ENCODE results near the gene ABHD12B.
"Not testable (repeated sequence)": the region's sequence is repeated elsewhere in the genome, so short reads cannot be mapped to it uniquely, and the experiment has no call there.

The ABHD12B gene

GRCh38 chr14:50901361-50901760, 29.5 kb downstream of the ABHD12B start:
- no peak overlapping the region for H3K9ac ChIP-seq (ENCODE audit: low read length)

DNA sequence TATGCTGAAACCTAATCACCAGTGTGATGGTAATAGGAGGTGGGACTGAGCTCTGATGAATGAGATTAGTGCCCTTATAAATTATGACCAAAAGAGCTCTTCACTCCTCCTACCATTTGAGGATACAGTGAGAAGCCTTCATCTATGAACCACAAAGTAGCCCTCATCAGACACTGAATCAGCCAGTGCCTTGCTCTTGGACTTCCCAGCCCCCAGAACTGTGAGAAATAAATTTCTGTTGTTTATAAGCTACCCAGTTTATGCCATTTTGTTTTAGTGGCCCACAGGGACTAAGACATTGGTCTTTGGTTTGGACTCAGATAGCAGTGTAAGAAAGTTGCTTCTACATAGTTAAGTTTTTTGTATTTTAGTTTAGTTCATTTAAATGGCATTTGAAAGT, 32.9 kb downstream of the ABHD12B start:
- Histone ChIP-seq H3K27ac (ENCODE audit: low read length) (no peak overlapping the region), H3K27me3 (ENCODE audit: control insufficient read depth, insufficient read depth, low read length) (no peaks in the 10 kb centered on the region), H3K9me3 (ENCODE audit: control insufficient read depth, low read depth, low read length) (no peaks in the 10 kb centered on the region), H3K4me3 (ENCODE audit: low read length) (no peak overlapping the region), H3K36me3 (ENCODE audit: control insufficient read depth, low read depth, low read length) (peaks cover 33% of the 10 kb centered on the region), H3K4me1 (ENCODE audit: control insufficient read depth, low read depth, low read length) (peaks cover 11% of the 10 kb centered on the region), H3K9ac (ENCODE audit: low read length) (no peak overlapping the region)

More at GRCh38 chr14:50901361-50901760, 29.5 kb downstream of the ABHD12B start:
- Histone ChIP-seq H3K36me3 (ENCODE audit: control insufficient read depth, low read depth, low read length) (peaks cover 18% of the 10 kb centered on the region), H3K4me1 (ENCODE audit: control insufficient read depth, low read depth, low read length) (peaks cover 23% of the 10 kb centered on the region), H3K9me3 (ENCODE audit: control insufficient read depth, low read depth, low read length) (no peaks in the 10 kb centered on the region), H3K27ac (ENCODE audit: low read length) (no peak overlapping the region), H3K4me3 (ENCODE audit: low read length) (no peak overlapping the region), H3K27me3 (ENCODE audit: control insufficient read depth, insufficient read depth, low read length) (no peaks in the 10 kb centered on the region)

DNA sequence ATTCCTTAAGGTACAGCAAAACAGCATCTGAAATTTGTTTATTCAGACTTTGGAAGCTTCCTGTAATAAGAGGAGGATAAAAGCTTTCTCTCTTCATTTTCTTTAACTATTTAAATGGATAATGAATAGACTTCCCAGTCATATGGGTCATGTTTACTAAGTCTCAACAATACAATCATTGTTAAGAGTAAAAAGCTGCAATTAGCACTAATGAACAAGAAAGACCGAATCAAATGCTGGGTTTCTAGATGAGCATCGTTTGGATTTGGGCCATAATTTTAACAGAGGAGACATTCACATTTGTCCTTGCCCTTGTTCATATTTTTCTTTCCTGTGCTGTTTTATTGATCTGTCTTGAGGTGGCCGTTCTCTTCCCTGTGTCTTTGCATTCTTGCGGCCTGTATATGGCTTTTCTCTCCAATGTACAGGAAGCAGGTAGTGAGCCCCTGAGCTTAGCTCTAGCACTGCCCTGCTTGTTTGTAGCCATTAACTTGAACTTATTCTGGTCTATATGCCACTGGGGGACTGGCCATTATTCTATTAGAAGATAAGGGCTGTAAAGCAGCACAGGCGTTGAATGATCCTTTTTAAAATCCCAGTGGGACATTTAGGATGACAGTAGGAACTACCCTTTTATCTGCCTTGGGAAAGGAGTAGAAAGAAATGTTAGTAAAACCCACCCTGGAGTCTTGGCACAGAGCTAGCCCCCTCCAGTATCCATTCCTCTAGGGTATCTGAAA, 34.6 kb downstream of the ABHD12B start:
- peaks cover 14% of the 10 kb centered on the region for H3K4me1 ChIP-seq (ENCODE audit: control insufficient read depth, low read depth, low read length)
- H3K9me3 ChIP-seq (ENCODE audit: control insufficient read depth, low read depth, low read length): no peaks in the 10 kb centered on the region
- no peak overlapping the region for H3K27ac ChIP-seq (ENCODE audit: low read length)
- no peaks in the 10 kb centered on the region for H3K27me3 ChIP-seq (ENCODE audit: control insufficient read depth, insufficient read depth, low read length)
- no peak overlapping the region for H3K4me3 ChIP-seq (ENCODE audit: low read length)
- peaks cover 33% of the 10 kb centered on the region for H3K36me3 ChIP-seq (ENCODE audit: control insufficient read depth, low read depth, low read length)
- H3K9ac ChIP-seq (ENCODE audit: low read length): no peak overlapping the region

DNA sequence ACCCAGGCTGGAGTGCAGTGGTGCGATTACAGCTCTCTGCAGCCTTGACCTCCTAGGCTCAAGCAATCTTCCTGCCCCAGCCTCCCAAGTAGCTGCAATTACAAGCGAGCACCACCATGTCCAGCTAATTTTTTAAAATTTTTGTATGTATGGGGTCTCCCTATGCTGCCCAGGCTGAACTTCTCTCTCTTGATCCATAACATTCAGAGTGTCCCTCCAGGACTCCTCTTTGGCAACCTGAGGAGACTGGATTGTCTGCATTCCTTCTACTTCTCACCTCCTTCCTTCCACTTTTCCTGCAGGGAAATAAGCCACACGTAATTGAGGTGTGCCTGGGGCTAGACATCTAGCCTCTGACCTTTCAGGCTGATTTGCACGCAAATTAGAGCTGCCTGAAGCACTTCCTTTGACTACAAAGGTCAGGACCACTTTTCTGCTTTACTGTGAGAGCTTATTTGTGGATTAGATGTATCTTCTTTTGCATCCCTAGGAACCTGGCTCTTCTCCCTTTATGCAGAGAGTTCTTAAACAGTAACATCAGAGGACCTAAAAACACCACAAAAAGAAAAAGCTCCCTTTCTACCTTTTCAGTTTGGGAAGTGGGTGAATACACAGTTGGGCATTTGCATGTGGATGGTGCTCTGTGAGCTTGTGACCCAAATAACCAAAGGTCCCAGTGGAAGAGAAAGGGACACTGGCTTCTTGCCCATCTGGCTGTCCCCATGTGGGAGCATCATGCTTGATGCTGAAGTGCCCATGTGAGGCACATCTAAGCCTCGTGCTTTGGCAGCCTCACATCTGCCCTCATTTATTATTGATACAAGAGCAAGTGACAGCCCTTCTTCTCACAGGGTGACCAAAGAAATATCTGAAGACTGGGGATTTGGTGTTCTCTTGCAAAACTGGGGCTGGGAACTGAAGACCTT, 38.9 kb downstream of the ABHD12B start:
- Histone ChIP-seq H3K27ac (ENCODE audit: low read length) (no peak overlapping the region), H3K4me3 (ENCODE audit: low read length) (no peak overlapping the region), H3K4me1 (ENCODE audit: control insufficient read depth, low read depth, low read length) (peaks cover 14% of the 10 kb centered on the region), H3K36me3 (ENCODE audit: control insufficient read depth, low read depth, low read length) (peaks cover 29% of the 10 kb centered on the region), H3K9me3 (ENCODE audit: control insufficient read depth, low read depth, low read length) (no peaks in the 10 kb centered on the region), H3K27me3 (ENCODE audit: control insufficient read depth, insufficient read depth, low read length) (no peaks in the 10 kb centered on the region), H3K9ac (ENCODE audit: low read length) (no peak overlapping the region)

- Histone ChIP-seq H3K27me3 (ENCODE audit: control insufficient read depth, insufficient read depth, low read length) (no peaks in the 10 kb centered on the region), H3K9ac (ENCODE audit: low read length) (no peak overlapping the region), H3K4me3 (ENCODE audit: low read length) (no peak overlapping the region), H3K36me3 (ENCODE audit: control insufficient read depth, low read depth, low read length) (peaks cover 12% of the 10 kb centered on the region), H3K9me3 (ENCODE audit: control insufficient read depth, low read depth, low read length) (no peaks in the 10 kb centered on the region), H3K4me1 (ENCODE audit: control insufficient read depth, low read depth, low read length) (peaks cover 8% of the 10 kb centered on the region), H3K27ac (ENCODE audit: low read length) (no peak overlapping the region)
These were observed 45.6 kb downstream of the ABHD12B start for GRCh38 chr14:50917449-50917848.

DNA sequence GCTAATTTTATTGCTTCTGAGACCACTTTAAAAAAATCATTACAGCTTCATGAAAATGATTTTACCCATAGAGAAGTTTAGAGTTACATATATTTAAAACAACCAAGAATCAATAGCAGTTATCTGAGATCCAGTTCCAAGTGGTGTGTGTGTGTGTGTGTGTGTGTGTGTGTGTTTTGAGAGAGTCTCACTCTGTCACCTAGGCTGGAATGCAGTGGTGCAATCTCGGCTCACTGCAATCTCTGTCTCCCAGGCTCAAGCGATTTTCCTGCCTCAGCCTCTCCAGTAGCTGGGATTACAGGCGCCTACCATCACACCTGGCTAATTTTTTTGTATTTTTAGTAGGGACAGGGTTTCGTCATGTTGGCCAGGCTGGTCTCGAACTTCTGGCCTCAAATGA, 47.7 kb downstream of the ABHD12B start:
- H3K36me3 ChIP-seq (ENCODE audit: control insufficient read depth, low read depth, low read length); H3K27ac ChIP-seq (ENCODE audit: low read length); H3K4me3 ChIP-seq (ENCODE audit: low read length); H3K9ac ChIP-seq (ENCODE audit: low read length); H3K4me1 ChIP-seq (ENCODE audit: control insufficient read depth, low read depth, low read length); H3K9me3 ChIP-seq (ENCODE audit: control insufficient read depth, low read depth, low read length); H3K27me3 ChIP-seq (ENCODE audit: control insufficient read depth, insufficient read depth, low read length): not testable (repeated sequence)

DNA sequence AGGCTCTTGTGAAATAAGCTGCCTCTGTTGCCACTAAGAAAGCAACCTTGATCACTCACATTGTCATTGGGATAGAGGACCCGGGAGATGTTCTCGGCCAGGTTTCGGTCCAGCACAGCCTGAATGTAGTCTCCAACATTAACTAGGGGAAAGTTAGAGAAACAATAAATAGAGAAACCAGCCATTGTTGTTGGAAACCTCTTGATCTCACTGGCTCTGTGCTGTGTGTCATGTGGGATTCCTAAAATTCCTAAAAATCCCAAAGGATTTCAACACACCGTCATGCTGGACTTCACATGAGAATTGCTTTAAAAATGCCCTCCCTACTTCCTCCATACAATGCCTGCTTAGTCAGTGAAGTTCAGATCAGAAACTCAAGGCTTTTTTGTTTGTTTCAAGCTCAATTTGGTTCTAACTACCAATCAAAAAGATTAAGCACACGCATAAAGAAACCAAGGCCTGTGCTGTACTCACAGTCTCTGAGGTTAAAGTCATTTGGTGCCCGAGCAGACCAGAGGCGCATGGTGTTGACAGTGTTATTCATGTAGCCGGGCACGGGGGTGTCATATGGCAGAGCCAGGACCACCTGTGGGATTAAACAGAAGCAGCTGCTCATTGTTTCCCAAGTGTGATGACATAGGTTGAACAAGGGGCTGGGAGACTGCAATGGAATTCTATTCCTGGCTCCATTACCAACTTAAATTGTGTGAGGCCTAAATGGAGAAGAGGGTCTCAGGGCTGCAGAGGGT, 48.8 kb downstream of the ABHD12B start:
- Histone ChIP-seq H3K4me3 (ENCODE audit: low read length) (no peak overlapping the region), H3K27ac (ENCODE audit: low read length) (no peak overlapping the region), H3K9me3 (ENCODE audit: control insufficient read depth, low read depth, low read length) (no peaks in the 10 kb centered on the region), H3K27me3 (ENCODE audit: control insufficient read depth, insufficient read depth, low read length) (no peaks in the 10 kb centered on the region), H3K36me3 (ENCODE audit: control insufficient read depth, low read depth, low read length) (peaks cover under 1% of the 10 kb centered on the region), H3K9ac (ENCODE audit: low read length) (no peak overlapping the region), H3K4me1 (ENCODE audit: control insufficient read depth, low read depth, low read length) (peaks cover 8% of the 10 kb centered on the region)

DNA sequence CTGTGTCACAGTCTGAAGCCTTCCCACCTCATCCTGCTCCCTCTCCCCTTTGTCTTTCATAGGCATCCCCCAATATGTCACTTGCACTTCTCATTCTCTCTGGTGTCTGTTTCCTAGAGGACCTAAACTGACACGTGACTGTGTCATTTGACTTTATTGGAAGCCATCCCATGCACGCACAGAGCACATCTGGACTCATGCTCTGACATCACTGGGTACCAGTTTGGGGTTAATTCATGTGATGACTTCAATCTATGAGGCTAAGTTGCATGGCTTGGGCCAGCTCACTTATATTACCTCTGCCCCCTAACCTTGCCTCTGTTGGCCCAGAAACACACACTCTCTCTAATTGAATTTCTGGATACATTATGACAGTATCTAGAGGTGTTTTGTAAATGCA, 51.0 kb downstream of the ABHD12B start:
- Histone ChIP-seq H3K9me3 (ENCODE audit: control insufficient read depth, low read depth, low read length) (no peaks in the 10 kb centered on the region), H3K36me3 (ENCODE audit: control insufficient read depth, low read depth, low read length) (no peaks in the 10 kb centered on the region)

GRCh38 chr14:50924236-50924635, 52.4 kb downstream of the ABHD12B start:
- Histone ChIP-seq H3K36me3 (ENCODE audit: control insufficient read depth, low read depth, low read length) (peaks cover 6% of the 10 kb centered on the region), H3K4me3 (ENCODE audit: low read length) (no peak overlapping the region), H3K27me3 (ENCODE audit: control insufficient read depth, insufficient read depth, low read length) (no peaks in the 10 kb centered on the region), H3K4me1 (ENCODE audit: control insufficient read depth, low read depth, low read length) (peaks cover 8% of the 10 kb centered on the region), H3K27ac (ENCODE audit: low read length) (no peak overlapping the region), H3K9me3 (ENCODE audit: control insufficient read depth, low read depth, low read length) (no peaks in the 10 kb centered on the region), H3K9ac (ENCODE audit: low read length) (no peak overlapping the region)

More for the DNA sequence above, 51.0 kb downstream of the ABHD12B start:
- Histone ChIP-seq H3K27me3 (ENCODE audit: control insufficient read depth, insufficient read depth, low read length) (no peaks in the 10 kb centered on the region), H3K4me3 (ENCODE audit: low read length) (no peak overlapping the region), H3K9ac (ENCODE audit: low read length) (no peak overlapping the region), H3K27ac (ENCODE audit: low read length) (no peak overlapping the region), H3K4me1 (ENCODE audit: control insufficient read depth, low read depth, low read length) (peaks cover 8% of the 10 kb centered on the region)

DNA sequence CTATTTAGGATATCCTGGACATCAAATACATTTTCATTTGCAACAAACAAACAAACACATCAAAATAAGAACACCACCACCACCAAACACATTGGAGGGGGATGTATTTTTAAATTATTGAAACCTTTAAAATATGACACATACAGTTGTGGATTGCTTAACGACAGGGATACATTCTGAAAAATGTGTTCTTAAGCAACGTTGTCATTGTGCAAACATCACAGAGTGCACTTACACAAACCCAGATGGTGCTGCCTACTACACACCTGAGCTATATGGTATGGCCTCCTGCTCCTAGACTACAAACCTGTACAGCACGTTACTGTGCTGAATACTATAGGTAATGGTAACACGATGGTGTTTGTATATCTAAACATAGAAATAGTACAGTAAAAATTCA, 53.0 kb downstream of the ABHD12B start:
- no peak overlapping the region for H3K27ac ChIP-seq (ENCODE audit: low read length)
- H3K4me1 ChIP-seq (ENCODE audit: control insufficient read depth, low read depth, low read length): peaks cover 8% of the 10 kb centered on the region
- H3K9ac ChIP-seq (ENCODE audit: low read length): no peak overlapping the region
- H3K27me3 ChIP-seq (ENCODE audit: control insufficient read depth, insufficient read depth, low read length): no peaks in the 10 kb centered on the region
- no peak overlapping the region for H3K4me3 ChIP-seq (ENCODE audit: low read length)
- H3K36me3 ChIP-seq (ENCODE audit: control insufficient read depth, low read depth, low read length): peaks cover 6% of the 10 kb centered on the region
- H3K9me3 ChIP-seq (ENCODE audit: control insufficient read depth, low read depth, low read length): no peaks in the 10 kb centered on the region

DNA sequence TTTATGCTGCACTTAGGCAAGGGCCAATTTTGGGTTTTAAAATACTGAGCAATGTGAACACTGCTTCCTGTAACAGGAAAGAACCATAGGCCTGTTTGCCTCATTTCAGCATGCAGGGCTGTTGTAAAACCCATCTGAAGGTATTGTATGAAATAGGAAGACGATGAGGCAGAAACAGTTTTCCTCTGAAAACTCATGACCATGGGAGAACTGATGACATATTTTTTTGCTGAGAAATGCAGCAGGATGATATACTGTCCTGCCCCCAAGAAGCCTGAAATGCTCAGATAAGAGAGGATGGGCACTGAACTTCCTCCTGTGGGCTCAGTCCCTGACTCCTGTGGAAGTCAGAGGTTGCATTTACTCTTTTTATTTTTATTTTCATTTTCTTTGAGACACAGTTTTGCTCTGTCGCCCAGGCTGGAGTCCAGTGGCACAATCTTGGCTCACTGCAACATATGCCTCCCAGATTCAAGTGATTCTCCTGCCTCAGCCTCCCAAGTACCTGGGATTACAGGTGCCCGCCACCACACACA, 55.1 kb downstream of the ABHD12B start:
- Histone ChIP-seq H3K27me3 (ENCODE audit: control insufficient read depth, insufficient read depth, low read length) (no peaks in the 10 kb centered on the region), H3K36me3 (ENCODE audit: control insufficient read depth, low read depth, low read length) (peaks cover 11% of the 10 kb centered on the region), H3K9me3 (ENCODE audit: control insufficient read depth, low read depth, low read length) (no peaks in the 10 kb centered on the region), H3K4me1 (ENCODE audit: control insufficient read depth, low read depth, low read length) (no peaks in the 10 kb centered on the region), H3K9ac (ENCODE audit: low read length) (no peak overlapping the region), H3K4me3 (ENCODE audit: low read length) (no peak overlapping the region), H3K27ac (ENCODE audit: low read length) (no peak overlapping the region)

All from iPS-18a (cell line).